CD4-positive, alpha-beta T cell treated with Interleukin-21 for 1 hour (primary cell): ENCODE measurements around the gene LRBA.
"Not testable (repeated sequence)": the region's sequence is repeated elsewhere in the genome, so short reads cannot be mapped to it uniquely, and the experiment has no call there.

Source experiments
- DNase-seq: peaks from one replicate; pipeline ENCODE4 v3.0.0-alpha.2; 2020

The LRBA gene

GRCh38 chr4:150583287-150584110 is 431.6 kb downstream of the LRBA start:
- no peak for DNase-seq

DNA sequence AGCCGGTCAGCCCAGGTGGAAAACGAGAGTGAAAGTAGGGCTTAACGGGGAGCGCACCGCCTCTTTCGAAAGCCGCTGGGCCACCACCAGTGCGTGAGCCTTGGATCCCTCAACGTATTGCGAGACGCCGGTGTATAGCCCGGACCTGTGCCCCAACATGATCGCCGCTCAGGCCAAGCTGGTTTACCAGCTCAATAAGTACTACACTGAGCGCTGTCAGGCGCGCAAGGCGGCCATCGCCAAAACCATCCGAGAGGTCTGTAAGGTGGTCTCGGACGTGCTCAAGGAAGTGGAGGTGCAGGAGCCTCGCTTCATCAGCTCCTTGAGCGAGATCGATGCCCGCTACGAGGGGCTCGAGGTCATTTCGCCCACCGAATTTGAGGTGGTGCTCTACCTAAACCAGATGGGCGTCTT is 432.2 kb downstream of the LRBA start:
- no peak for DNase-seq

GRCh38 chr4:150582146-150582872 is 432.8 kb downstream of the LRBA start, which contains the start of gene MAB21L2:
Gene MAB21L2, plus strand, starts transcription at chr4:150582151. Its CDS starts 879 bp downstream, at chr4:150583030.
- DNase-seq: no peak

GRCh38 chr4:150581641-150582051 is 433.4 kb downstream of the LRBA start:
- no peak for DNase-seq

- no peak for DNase-seq
These were observed 434.0 kb downstream of the LRBA start for GRCh38 chr4:150581056-150581605.

DNA sequence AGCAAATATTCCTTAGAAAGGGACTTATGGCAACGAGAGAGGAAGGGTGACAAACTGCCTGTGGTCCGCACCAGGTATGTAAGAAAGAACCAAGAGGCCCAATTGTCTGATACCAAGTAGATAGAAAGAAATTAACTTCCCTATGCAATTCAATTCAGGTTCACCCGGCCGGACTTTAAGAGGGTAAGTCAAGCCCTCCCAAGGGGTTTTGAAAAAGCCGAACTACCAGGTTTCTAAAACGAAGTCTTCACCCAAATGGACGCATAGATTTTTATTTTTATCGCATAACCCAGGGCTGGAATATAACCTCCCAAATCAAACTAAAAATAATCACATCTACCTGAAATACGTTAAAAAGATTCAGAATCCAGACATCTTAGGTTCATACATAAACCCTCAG is 434.8 kb downstream of the LRBA start:
- no peak for DNase-seq

- DNase-seq: no peak
These were observed 435.4 kb downstream of the LRBA start for GRCh38 chr4:150579551-150580234.

- no peak for DNase-seq
These were observed 436.2 kb downstream of the LRBA start for GRCh38 chr4:150578745-150579501.

- no peak for DNase-seq
These were observed 437.3 kb downstream of the LRBA start for GRCh38 chr4:150577796-150578195.

DNA sequence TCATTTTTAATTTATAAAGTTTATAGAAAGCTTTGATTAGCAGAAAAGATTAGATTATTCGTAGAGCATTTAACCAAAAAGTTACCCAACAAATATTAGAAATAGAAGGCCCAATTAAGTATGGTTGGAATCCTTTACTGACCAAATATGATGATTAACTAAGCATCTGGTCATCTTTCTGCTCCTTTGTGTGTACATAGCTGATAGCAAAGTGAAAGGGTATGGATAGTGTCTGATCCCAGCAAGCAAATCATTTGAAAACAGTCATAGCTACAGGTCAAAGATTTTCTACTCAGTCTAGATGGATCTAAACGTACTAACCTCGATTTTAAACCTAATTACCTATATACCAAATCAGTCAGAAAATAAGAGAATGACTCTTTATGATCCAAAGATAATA is 440.4 kb downstream of the LRBA start:
- no peak for DNase-seq

DNA sequence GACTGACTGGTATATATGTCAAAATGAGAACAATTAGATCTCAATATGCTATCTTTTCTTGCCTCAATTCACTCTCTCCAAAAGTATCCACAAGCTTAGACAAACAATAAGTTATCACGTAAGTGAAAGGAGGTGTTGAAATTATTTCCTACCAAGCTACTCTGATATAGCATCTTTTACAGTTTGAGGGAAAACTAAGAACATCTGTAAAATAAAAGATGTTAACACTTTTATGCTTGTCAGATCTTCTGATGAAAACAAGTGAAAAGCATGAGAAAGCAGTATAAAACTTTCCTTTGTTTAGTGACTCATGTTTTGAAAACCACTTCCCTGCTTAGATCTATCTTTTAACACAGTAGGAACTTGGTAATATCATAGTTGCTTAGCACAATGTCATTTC is 441.6 kb downstream of the LRBA start:
- DNase-seq: no peak

DNA sequence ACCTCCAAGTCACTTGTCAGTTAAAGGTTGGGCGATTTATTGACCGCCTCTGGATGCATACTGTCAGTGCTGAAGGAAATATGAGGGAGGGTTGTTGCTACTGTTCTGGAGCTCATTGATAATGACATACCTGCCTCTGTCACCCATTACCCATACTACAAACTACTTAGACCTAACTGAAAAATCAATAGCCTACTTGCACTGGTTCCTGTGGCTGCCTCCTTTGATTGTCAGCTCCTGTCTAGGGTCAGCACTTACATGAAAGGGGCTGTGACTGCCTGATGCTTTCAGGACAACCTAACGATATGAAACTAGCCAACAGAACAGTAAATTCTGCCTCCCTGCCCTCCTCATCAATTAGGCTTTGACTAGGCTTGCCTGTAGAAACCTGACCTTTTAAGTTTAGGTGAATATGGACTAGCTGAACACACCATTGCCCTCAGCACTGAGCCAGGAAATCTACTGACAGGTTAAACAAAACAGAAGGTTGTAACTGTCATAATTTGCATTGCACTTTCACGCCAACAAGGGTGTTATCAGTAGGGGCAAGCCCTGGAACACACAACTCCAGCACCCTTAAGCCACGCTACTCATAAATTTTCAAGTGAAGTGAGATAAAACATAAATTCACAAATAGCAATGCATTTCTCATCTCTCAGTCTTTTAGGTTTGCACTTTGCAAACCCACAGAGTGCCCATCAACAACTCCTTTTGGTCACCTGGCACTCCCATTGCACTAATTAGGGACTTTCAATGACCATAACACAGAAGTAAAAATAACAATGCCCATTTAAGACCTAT is 442.2 kb downstream of the LRBA start:
- no peak for DNase-seq

- no peak for DNase-seq
These were observed 444.2 kb downstream of the LRBA start for GRCh38 chr4:150570862-150571261.

DNA sequence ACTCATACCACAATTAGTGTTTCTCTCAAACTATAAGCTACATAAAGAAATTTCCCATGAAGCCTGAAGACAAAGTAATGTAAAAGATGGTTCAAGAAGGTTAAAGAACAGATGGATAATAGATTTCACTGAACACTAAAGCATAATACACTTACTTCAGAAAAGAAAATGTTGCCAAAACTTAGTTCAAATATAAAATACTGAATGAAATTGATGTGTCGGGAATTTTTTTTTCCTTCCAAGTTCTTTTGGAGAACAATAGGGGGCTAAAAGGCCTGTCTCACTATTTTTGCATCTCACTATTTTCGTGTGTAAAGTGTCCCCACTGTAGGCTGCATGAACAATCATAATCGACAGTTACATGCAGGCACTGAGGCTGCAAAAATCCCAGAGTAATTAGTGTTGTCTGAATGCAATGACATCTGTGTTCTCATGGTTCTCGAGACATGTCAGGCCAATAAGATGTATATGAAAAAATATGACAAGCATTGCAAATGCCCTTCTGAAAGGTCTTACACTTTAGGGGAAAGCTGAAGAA is 445.0 kb downstream of the LRBA start:
- no peak for DNase-seq

DNA sequence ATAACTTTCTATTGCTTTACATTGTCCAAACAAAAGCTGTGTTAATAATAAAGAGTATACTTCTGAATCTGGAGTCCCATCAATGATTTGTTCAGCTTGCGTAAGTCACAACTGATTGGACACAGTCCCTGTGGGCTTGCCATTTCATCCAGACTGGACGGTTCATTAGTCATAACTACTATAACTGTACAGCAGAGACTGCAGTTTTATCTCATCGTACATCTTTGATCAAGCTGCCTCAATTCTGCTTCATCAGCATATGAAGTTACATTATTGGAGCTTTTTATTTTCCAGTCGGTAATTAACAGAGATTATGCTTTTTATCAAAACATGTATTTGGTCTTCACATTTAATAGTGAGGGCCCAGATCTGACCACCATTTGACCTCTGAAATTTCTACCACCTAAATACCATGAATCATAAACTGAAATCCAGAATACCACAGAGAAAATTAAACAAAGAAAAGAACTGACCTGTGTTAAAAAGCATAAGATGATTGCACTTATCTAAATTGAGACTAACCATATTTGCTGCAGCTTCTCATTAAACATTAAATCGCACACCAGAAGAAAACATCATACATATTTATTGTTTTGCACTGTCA is 445.6 kb downstream of the LRBA start:
- no peak for DNase-seq

GRCh38 chr4:150567070-150567469 is 448.0 kb downstream of the LRBA start:
- DNase-seq: no peak

DNA sequence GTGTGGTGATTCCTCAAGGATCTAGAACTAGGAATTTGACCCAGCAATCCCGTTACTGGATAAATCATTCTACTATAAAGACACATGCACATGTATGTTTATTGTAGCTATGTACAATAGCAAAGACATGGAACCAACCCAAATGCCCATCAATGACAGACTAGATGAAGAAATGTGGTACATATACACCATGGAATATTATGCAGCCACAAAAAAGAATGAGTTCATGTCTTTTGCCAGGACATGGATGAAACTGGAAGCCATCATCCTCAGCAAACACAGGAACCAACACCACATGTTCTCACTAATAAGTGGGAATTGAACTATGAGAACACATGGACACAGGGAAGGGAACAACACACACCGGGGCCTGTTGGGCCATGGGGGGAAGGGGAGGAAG is 450.1 kb downstream of the LRBA start:
- DNase-seq: not testable (repeated sequence)

- no peak for DNase-seq
These were observed 452.3 kb downstream of the LRBA start for GRCh38 chr4:150562751-150563150.

- DNase-seq: no peak
These were observed 452.8 kb downstream of the LRBA start for GRCh38 chr4:150562250-150562649.

DNA sequence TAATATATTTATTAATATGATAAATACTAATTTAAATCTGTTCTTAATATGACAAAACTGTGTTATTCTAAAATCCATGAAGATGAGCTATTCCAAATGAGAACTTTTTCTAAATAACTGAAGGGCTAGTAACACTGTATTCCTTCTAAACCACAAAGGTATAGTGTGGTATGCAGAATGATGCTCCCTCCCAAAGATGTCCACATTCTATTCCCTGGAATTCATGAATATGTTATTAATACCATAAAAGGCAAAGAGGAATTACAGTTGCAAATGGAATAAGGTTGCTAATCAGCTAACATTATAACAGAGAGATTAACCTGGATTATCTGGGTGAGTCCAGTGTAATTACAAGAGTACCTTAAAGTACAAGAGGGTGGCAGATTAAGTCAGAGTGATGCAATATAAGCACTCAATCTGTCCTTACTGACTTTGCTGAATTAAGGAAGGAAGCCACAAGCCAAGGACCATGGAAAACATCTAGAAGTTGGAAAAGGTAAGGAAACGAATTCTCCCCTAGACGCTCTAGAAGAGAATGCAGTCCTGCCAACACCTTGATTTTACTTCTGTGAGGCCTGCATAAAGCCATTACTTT is 453.8 kb downstream of the LRBA start:
- no peak for DNase-seq
